Daoy (cell line): ENCODE data around the gene KAT2A. TPM values are rescaled to one million over a fixed set of nuclear protein-coding genes. Genes with fewer than 3 reads are reported as not detected.

ENCODE experiments used
- DNase-seq: peaks from one replicate; pipeline ENCODE4 v3.0.0-alpha.2; 2015; ENCODE audit warnings: low read depth
- total RNA-seq: library from RNA; depleted of rRNA; stranded (reverse); fragments of >200 nt; shearing (Covaris generic); gene quantifications from 2 replicates; pipeline ENCODE4 v1.2.3, GENCODE V29; 2014

The KAT2A gene
- total RNA-seq, 1 experiment from 2014 or later: 4.9 TPM

- no peak for DNase-seq
Observed at GRCh38 chr17:42094375-42095069, 26.6 kb downstream of the KAT2A start.

DNA sequence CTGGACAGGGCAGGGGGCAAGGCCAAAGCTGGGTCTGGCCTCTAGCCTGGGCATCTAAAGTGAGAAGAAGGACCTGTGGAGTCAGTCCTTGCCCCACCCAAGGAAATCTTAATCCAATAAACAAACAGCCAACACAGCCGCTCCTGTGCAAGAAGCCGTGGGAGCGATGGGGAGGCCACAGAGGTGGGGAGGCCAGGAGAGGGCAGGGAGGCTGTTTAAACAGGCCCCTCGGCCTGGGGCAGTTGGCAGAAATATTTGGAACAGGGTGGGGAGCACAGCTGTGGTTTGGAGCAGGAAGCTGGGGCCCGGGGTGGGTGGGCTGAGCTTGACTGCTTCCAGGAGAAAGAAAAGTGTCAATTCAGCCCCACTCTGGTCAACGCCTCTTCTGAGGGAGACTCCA is 28.2 kb downstream of the KAT2A start:
- DNase-seq: no peak

- no peak for DNase-seq
Observed at GRCh38 chr17:42090964-42091790, 30.0 kb downstream of the KAT2A start.

DNA sequence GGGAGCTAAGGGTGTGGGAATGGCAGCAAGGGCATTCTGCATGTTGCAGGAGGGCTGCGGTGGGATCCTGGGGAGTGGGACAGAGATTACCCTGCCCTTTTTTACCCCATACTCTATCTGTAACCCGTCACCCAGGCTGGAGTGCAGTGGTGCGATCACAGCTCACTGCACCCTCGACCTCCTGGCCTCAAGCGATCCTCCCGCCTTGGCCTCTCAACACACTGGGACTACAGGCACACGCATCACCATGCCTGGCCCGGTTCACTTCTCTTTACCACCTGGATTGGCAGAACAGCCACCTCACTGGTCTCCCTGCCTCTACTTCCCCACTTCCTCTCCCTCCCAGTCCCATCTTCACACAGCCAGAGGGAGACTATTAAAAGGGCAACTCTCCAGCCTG is 32.4 kb downstream of the KAT2A start:
- DNase-seq: no peak

DNA sequence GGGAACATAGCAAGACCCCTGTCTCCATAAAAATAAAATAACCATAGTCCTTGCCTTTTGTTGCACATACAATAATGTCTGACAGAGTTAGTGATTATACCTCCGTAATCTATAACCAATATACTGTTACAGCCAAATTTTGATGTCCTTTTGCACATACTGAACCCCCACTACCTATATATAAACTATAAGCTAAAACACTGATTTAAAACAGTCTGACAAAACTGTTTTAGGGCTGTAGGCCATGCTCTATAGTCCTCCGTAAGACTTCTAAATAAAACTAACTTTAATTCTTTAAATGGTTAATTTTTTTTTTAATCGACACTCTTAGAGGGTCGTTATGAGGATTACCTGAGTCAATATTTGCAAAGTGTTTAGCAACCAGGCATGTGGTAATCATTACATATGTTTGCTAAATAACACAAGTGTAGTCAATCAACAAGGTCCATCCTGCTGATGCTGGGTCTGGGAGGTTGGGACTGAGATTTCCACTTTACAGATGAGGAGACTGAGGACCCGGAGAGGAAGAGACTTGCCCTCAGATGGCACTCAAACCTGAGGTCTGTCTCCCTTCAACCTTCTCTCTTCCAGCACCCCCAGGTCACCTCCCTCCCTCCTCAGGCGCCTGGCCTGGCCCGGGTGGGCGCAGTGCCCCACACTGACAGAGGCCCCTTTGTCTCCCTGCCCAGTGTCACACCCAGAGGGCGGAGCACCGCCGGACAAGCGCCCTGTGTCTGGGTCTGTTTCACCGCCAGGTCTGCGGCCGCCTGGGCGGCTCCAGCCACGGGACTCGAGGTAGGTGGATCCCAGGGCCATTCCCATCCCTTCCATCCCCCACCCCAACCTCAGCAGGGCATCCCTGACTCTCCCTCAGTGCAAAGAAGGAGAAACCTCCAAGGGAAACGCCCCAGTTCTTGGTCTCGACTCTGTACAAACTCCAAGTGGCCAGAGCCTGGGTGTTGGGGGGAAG is 33.1 kb downstream of the KAT2A start:
- no peak for DNase-seq

DNA sequence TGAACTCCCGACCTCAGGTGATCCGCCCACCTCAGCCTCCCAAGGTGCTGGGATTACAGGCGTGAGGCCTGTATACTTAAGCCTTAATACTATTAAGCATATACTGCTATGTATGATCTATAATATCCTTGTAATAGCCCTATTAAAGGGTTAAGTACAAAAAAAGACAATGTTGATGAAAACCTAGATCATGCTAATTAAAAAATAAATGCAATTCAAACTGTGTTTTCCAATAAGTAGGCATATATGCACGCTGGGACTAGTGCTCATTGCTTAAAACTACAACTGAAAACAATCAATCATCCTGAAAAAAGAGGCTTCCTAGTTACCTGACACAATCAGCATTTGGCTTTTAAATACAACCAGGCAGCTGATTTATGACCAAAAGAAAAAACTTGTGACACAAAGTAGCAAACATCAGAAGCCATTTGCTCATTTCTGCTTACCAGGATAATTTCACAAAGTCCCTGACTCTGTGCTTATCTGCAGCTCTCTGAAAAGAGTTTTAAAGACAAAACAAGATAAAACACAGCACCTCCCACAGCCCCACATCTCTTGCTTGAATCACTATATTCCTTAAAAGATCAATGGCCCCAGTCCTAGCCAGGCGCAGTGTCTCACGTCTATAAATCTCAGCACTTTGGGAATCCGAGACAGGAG is 34.0 kb downstream of the KAT2A start:
- DNase-seq: no peak

GRCh38 chr17:42081516-42082129 is 39.5 kb downstream of the KAT2A start:
- no peak for DNase-seq

DNA sequence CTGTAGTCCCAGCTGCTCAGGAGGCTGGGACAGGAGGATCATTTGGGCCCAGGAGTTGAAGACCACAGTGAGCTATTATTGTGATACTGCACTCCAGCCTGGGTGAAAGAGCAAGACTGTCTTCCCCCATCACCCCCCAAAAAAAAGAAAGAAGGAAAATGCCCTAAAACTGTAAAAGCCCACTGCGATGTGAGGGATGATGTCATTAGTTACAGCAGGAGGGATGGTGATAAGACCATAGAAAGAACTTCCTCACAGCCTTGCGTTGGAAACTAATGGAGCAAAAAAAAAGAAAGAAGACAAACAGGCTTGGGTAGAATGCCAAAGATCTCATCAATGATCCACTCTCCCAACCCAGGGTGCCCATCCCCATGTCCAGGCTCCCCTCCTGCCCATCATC is 41.6 kb downstream of the KAT2A start:
- DNase-seq: no peak

DNA sequence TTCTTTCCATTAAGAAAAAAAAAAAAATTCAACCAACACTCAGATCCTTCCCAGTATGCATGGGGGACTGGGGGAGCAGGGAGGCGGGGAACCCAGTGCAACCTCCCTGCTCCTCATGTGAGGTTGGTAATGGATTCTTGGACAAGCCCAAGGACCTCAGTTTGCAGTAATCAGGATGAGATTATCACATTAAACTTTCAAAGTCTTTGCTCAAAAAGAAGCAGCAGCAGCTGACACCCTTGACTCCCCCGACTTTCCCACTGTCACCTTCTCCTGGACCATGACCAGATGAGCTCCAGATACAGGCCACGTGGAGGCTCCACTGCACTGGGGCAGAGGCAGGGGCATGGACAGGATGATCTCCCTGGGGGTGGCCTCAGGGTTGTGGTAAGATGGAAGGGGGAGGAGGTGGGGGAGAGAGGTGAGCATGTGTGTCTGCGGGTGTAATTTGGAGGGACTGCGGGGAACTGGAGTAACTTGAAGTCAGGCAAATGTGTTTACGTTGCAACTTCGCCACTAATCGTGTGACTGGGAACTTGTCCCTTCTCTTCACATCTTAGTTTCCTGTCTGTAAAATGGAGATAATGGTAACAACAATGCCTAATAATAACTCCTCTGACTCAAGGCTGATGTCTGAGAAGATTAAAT is 42.6 kb downstream of the KAT2A start:
- no peak for DNase-seq

GRCh38 chr17:42077755-42078154 is 43.4 kb downstream of the KAT2A start:
- DNase-seq: no peak

DNA sequence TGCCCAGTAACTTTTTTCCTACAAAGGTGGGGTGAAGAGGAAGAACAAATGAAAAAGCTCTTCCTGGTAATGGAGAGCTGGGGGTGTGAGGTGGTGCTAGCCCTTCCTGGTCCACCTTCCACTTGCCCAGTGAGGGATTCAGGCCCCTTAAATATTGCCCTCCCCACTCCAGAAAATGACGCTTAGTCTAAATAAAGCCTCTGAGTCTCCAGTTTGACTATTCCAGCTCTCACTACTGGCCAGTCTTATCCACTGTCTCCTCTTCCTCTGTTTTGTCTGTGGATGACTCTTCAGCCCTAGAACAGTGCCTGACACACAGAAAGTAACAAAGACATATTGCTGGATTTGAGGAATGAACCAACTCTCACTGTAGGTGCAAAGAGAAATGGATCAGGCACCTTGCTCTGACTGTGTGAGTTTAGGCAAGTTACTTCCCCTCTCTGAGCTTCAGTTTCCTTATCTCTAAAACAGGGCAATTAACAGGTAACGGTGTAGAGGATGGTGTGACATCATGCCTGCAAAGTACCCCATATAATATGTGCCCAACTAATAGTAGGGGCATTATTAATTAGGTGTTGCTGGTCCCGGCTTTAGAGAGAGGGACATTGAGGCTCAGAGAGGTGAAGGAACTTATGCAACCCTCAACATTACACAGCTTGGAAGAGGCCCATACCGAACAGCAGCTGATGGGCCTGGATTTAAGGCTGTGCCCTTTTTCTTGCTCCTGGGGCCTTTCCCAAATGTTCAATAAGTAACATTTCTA is 44.2 kb downstream of the KAT2A start:
- no peak for DNase-seq

DNA sequence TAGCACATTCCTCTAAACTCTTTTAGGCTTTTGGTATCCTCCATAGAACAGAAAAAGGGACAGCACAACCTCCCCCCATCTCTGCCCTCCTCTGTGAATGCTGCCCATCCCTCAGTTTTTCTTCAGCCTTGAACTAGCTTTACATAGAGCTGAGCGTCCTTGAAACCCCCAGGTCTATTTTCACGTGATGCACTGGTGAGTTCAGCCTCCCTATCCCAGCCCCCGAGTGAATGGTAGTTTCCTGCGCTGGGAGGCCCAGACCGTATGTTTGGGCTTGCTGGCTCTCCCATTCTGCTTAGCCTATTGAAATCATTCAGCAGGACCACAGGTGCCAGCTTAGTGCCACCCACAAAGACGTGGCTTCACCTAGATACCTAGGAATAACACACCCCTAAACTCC is 45.4 kb downstream of the KAT2A start:
- no peak for DNase-seq

DNA sequence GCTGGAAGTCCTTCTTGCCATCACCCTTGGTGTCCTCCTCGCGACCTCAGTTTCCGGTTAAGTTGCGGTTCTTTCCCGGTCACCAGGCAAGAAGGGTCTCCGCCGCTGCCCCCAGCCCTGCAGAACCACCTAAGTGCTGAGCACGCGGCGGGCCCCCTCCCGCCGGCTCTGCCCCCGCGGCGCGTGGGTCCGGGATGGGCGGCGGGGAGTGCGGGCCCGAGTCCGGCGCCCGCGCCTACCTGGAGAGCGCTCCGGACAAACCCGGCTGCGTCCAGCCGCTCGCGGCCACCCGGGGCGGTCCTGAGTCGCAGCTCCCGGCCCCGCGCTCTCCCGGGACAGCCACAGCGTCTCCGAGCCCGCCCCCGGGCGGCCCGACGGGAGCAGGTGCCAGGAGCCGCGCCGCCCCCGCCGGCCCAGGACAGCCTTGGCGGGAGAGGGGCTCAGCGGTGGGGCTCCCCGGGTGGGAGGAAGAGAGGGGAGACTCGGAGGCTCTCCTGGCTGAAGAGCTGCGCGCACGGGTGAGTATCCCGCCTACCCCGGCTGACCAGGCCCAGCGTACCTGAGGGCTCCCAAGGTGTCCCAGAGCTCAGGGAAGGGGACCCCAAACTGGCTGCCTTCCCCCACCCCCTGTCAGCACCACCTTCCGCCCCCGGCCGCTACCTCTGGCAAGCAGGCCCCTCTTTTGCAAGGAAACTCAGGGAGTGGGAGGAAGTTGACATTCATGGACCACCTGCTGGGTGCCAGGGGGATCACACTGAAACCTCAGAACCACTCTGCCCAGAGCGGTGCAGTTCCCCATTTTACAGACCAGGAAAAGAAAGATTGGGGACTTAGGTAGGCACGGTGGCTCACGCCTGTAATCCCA is 48.6 kb downstream of the KAT2A start:
- DNase-seq: peak; percentile 27

DNA sequence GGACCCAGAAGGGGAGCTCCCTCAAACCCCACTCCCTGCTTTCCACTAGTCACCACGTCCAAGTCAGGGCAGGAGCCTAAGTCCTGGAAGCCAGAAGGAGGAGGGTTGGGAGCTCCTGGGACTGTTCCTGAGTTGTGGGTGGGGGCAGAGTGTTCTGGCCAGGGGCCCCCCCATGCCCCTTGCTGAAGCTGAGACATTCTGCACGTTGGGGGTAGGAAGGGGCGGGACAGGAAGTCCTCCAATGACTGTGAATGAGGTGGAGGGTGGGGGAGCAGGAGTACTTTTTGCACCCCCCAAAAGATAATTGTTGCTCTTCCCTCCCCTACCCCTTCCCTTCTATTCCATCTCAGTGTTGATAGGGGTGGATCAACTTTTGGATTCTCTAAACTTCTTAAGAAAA is 49.4 kb downstream of the KAT2A start:
- peak; percentile 28 for DNase-seq

DNA sequence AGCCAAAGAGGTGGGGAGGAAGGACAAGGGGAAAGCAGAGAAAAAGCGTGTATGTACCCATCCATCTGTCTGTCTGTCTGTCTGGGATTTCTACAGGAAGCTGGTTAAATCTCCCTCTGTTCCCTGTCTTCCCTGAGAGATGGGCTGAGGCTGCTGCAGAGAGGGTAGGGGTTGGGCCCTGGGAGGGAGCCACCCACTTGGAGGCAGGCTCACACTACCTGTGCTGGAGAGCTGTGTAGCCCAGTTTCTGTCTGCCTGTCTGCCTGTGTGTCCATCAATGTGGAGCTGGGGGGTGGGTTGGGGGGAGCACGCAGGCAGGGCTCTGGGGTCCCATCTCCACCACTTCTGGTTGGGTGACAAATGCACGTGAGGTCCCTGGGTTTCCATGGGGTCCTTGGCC is 52.2 kb downstream of the KAT2A start:
- DNase-seq: no peak

DNA sequence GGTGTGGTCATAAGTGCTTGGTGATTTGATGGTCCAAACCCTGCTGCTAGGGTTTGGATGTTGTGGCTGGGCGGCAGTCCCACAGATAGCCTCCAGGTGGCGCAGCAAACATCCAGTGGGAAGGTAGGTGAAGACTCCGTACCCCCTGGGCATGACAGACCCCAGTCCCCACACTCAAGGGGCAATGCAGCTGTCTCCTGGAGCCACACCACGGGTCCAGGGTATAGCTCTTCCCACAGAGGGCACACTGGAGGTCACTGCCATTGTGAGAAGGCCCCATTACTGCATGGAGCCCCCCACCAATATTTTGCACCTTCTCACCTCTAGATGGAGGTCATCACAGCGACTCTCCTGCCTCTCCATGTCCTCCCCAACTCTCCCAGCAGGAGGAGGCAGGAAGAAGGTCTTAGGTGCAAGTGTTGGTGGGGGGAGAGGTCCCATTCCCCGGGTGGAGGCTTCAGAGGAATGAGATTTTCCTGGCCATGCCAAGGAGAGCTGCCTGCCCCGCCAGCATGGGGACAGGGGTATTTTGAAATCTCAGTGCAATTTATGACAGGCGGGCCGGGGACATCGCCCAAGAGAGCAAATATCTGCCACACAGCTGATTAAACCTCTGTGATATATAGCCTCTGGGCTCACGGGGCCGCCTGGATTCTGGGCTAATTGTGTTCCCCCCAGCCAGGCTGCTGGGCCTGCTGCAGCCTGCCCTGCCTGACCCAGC is 53.6 kb downstream of the KAT2A start:
- DNase-seq: peak; percentile 66

DNA sequence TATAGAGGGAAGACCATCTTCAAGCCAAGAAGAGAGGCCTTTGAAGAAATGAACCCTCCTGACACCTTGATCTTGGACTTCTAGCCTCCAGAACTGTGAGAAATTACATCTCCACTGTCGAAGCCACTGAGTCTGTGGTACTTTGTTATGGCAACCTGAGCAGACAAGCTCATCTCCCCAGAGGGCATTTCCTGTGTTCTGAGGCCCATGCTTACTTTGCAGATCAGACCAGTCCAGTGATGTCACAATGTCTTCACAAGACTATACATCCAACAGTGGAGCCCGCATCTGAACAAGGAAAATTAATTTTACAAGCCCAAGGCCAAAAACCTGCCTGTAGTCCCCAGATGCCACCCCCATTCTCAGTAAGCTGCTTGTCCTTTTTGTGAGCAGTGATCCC is 56.0 kb downstream of the KAT2A start:
- no peak for DNase-seq
